Suppressor macrophage (primary cell): ENCODE measurements around the gene STARD10.

Experiments
- DNase-seq, 4 experiments: peaks; one replicate each; pipeline ENCODE4 v3.0.0-alpha.2; 2020 to 2022
- total RNA-seq, 17 experiments: gene quantifications; one replicate each; lab custom pipeline; 2026; ENCODE audit warnings: mixed read lengths in 6 of 17, inconsistent platforms in 3 of 17; lab: John Stamatoyannopoulos, UW

Gene STARD10
- total RNA-seq, result 0.79 to 3.7 (median 1.6) reads per million in 17 experiments

DNA sequence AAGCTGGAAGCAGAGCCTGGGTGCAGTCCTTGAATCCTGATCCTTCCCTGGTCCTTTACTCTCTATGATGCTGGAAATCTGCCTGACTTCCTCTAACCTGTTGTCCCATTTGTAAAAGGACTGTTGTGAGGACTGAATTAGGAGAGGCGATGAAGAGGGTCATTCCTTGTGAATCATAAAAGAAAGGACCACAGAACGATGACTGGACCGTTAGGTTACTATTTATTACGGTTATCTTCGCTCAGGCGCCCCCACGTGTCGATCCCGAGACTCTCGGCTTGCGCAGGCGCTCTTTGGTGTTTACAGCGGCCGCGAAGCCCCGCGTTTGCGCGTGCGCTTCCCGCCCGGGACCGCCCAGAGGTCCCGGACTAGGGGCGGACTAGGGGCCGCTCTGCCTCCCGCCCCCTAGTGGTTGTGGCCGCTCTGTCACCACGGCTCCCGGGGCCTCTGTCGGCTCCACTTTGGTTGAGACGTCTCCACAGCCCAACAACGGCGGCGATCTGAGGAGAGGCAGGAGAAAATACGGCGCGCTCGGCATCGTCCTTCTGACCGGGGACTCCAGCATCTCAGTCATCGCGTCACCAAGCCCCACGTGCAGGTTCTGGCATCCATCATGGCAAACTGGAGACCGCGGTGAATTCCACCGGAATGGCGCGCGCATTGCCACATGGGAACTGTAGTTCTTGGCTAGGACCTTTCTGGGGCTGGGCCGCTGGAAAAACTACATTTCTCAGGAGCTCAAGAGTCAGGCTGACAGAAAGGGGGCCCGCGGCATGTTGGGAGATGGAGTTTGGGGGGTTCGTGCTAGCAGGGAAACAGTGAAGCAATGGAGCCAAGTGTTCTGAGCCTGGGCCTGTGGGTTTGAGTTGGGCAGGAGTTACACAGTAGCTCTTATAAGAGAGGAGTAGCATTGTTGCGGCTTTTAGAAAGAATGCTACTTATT, at the start of gene STARD10:
Gene STARD10 (minus strand): TSS at position 623 of the 943 bp plus-strand sequence. CDS start 12,866 bp downstream, outside the sequence.
- peak; percentile 99 to 100 (median 99) for DNase-seq

GRCh38 chr11:72842653-72843330, 48.9 kb upstream of the STARD10 start:
- DNase-seq, result no peak

GRCh38 chr11:72842126-72842525, 48.3 kb upstream of the STARD10 start:
- no peak for DNase-seq

DNA sequence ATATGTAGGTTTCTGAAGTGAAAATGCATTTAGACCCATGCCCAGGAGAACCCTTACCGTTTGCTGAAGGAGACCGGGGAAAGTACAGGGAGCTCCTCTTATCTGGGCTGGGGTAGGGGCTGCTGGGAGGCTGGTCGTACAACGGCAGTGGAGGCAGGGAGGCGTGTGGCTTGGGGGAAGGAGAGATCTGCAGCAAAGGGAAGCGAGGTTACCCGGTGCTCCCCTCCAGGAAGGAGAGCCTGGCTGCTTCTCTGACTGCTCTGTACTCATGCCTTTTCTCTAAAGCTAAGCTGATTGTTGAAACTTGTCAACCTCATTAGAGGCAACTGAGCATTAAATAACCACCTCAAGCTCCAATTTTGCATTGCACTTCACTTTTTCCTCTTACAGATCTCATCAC, 47.5 kb upstream of the STARD10 start:
- no peak for DNase-seq

GRCh38 chr11:72840780-72841179, 46.9 kb upstream of the STARD10 start:
- DNase-seq, result no peak

DNA sequence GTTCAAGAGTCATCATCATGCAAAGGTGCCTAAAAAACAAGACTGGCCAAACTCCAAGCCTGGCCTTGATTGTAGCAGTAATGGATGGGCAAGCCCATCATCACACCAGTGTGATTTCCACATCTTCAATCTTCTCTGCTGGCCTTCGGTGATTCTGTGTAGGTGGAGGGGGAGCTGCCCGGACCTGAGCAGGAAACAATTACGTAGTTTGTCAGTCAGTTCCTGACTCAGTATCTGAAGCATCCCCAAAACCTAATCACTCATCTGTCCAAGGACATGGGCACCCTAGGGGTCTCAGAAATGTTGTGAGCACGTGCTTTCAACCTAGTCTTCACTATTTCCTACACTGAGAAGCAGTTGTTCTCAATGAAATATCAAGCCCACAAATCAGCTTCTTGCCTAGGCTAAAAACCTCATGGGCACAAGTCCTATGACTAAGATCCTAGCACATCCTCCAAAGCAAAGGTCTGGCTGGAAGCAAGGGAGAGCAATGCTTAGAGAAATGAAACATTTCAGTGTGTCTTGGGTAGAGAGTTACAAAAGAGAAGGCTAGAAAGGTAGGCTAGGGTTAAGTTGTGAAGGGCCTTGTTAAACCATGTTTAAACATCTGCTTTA, 45.0 kb upstream of the STARD10 start:
- no peak for DNase-seq

GRCh38 chr11:72836111-72836510, 42.3 kb upstream of the STARD10 start:
- DNase-seq, result no peak

DNA sequence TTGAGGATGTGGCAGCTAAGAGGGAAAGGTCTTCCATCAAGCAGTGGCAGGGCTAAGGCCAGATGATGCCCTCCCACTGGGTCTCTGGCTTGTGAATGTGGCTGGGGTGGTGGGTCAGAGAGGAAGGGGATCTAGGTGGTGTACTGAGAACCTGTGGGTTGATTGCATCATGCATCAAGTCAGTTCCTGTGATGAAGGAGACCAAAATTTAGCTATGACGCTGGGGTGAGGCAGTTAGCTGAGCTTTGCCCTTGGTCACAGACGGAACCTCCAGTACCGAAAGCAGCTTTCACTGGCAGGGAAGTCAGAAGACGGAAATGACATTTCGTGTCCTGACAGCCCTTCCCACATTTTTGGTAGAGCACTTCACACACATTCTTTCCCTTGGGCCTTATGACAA, 41.1 kb upstream of the STARD10 start:
- DNase-seq, result peak; percentile 70 to 86 (median 76)

- DNase-seq, result no peak
These were observed 40.1 kb upstream of the STARD10 start for GRCh38 chr11:72833811-72834493.

DNA sequence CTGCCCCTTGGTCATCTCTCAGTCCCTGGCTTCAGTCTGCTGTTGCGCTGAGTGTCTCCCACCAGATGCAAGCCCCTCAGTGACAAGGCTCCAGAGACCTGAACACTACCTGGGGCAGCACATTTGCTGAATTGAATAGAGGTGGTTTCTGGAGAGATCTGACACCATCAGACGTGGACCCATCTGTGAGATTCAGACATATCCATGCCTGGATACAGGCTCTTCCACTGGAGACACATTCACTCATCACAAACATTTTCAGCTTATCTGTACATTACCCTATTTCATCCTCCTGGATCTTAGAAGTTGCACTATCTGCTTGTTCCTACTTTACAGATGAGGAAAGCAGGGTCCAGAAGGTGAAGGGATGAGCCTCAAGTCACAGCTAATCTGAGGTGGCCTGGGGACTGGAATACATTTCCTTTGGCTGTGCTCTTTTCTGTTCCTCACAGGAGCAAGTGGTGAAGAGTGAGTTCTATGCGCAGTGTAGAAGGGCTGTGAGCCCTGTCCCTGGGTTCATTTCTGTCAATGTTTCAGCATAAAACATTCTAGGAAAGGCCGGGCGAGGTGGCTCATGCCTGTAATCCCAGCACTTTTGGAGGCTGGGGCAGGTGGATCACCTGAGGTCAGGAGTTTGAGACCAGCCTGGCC, 39.4 kb upstream of the STARD10 start:
- DNase-seq, result no peak

GRCh38 chr11:72832301-72833082, 38.6 kb upstream of the STARD10 start:
- DNase-seq, result no peak

DNA sequence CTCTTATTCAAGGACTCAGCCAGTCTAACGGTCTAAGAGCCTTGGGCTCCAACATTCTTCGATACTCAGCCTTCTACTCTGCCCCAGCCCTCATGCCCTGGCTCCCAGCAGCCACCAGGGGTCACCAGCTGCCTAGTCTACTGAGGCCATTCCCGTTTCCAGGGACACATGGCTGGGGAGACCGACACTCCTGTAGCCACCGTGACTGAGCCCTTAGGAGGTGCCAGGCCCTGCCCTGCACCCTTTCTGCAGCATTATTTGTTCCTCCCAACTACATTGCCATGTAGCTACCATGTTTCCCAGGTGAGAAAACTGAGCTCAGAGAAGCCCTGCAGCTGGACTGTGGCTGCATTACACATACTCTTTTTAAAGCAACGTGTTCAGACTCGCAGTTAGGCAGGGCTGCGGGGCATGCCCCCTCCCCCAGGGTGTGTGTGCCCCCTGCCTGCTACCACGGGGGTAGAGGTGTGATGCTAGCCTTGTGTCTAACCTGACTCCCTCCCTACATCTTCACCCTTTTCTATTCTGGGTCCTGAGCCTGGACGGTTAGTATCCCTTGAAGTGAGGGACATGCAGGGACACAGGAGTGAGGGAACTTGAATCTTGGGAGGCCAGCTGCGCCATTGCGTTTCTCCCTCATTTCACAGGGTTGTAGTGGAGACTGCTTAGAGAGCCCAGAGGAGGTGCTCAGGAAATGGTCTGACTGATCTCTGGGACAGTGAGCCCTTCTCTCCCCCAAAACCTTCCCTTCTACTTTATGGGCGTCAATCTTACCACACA, 37.9 kb upstream of the STARD10 start:
- peak; percentile 74 to 86 (median 82) for DNase-seq

DNA sequence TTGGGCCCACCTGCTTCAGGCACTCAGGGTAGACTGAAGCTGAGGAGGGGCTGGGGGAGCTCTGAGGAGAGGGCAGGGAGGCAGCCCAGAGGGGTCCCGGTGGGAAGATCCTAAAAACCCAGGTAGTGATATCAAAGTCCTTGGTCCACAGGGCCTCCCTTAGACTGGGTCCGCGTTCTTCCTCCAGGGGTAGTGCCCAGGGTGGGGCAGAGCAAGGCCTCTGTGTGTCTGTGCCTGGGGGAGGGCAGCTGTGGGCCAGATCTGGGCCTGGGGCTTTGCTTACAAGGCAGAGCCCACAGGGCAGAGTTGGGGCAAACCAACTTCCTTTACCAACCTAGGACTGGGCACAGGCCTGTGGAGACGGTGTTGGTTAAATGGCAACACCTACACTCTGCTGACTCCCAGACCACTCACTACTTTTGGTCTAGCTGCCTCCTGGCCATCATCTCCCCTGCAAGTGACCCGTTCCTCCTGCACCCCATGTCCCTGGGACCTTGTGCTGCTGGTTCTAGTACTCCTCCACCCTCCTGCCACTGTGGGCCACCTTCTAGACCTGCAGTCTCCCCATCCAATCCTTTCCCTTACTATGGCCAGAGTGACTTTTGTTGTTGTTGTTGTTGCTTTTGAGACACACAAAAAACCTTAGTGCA, 36.2 kb upstream of the STARD10 start:
- DNase-seq, result no peak

DNA sequence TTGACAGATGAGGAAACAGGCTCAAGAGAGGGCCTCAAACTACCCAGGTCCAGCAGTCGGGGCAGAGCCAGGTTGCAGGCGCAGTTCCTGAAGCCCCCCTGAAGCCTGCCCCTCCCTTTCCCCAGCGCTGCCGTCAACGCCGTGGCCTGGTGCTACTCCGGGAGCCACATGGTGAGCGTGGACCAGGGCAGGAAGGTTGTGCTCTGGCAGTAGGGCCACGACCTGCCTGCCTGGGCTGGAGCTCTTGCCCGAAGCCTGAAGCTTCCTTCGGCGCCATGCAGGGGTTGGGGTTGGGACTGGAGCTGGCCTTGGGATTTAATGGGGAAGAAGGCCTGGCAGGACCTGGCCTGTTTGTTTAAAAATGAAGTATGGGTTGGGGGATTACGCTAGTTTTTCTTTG, 35.3 kb upstream of the STARD10 start:
- no peak for DNase-seq

DNA sequence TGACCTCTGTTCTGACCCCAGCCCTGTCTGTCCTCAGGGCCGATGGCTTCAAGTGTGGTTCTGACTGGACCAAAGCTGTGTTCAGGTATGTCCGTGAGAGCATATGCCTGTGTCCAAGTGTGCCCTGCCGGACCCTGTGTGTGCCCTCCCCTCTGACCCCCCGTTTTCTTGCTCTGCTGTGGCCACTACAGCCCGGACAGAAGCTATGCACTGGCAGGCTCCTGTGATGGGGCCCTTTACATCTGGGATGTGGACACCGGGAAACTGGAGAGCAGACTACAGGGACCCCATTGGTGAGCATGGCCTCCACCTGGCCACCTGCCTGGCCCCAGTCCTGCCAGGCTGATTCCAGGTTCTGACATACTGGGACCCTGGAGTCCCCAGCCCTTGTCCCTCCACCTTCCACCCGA, 34.9 kb upstream of the STARD10 start:
- DNase-seq, result no peak

GRCh38 chr11:72828081-72828567, 34.3 kb upstream of the STARD10 start:
- DNase-seq, result peak; percentile 67 to 82 (median 76)

- DNase-seq, result peak in 1 of 4 experiments; percentile 31
These were observed 33.8 kb upstream of the STARD10 start for GRCh38 chr11:72827656-72828055.

DNA sequence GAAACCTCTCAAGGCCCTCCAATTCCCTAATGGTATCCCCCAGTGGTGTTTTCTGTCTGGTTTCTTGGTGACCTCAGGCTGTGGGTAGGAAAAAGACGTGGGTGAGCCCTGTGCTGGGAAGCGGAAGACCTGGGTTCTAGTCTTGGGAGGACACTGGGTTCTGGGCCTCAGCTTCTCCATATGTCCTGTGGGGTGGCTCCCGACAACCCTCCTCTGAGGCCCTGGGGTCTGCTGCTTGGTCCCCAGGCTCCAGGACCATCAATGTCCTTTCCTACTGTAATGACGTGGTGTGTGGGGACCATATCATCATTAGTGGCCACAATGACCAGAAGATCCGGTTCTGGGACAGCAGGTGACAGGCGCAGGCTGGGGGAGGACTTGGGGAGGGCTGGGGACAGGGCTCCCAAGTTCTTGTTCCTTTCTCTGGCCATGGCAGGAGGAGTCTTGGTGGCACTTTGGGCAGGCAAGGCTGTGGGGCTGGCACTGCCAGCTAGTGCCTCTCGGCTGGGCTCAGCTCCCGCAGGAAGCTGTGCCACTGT, 33.2 kb upstream of the STARD10 start:
- DNase-seq, result no peak
